Upper lobe of left lung (tissue), 4 donors: ENCODE results near the gene RPUSD3.

Experiments
- CTCF ChIP-seq, 6 experiments: fragments of 450-650 bp in 4 of 6; fragments of 200-600 bp in 2 of 6; sonication (generic) in 2 of 6; IDR thresholded peaks; one replicate each; pipeline ENCODE4 v1.5.1; 2016 to 2019; ENCODE audit warnings: antibody characterized with exemption in 6 of 6
- EP300 ChIP-seq, 4 donors: sonication (generic); formaldehyde crosslinking; IDR thresholded peaks; one replicate each; pipeline ENCODE4 v1.5.1; 2017; ENCODE audit warnings: antibody characterized with exemption in 4 of 4, control low read depth in 2 of 4

DNA sequence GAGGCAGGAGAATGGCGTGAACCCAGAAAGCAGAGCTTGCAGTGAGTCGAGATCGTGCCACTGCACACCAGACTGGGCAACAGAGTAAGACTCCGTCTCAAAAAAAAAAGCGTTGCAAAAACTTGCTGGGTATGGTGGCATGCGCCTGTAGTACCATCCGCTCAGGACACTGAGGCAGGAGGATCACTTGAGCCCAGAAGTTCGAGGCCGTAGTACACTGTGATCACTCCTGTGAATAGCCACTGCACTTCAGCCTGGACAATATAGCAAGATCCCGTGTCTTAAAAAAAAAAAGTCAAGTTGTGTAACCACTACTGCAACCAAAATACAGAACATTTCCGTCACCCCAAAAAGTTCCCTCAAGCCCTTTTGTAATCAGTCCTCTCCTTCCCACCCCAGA is 49.4 kb downstream of the RPUSD3 start:
- TF ChIP-seq EP300 (IDR thresholded peaks at IDR 0.05) = no peak
- TF ChIP-seq CTCF (IDR thresholded peaks at IDR 0.05) = no peak
